ENCODE results near the gene CSTF1. TPM values are rescaled to one million over a fixed set of nuclear protein-coding genes. Genes with fewer than 3 reads are reported as not detected.

Gene CSTF1
- total RNA-seq, 1 donor from 2014 or later = 46.8 TPM

DNA sequence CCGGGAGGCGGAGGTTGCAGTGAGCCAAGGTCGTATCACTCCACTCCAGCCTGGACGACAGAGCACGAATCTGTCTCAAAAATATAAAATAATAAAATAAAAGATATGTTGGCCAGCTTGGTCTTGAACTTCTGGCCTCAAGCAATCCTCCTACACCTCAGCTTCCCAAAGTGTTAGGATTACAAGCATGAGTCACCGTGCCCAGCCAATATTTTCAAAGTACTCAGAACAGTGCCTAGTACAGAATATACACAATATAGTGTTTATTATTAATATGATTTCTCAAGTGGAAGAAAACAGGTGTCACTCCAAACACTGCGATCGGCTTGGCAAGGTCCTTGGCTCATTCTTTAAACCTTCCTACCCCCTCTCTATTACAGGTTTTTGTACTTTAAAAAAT, 30.5 kb upstream of the CSTF1 start:
- Mint-ChIP-seq H3K36me3 (ENCODE audit: insufficient read depth) (peaks cover 12% of the 10 kb centered on the region), H3K27me3 (no peaks in the 10 kb centered on the region), H3K27ac (no peak overlapping the region), H3K4me1 (ENCODE audit: low read depth) (peaks cover 12% of the 10 kb centered on the region), H3K9me3 (ENCODE audit: low read depth) (no peaks in the 10 kb centered on the region), H3K4me3 (ENCODE audit: low read depth) (no peak overlapping the region)
- TF ChIP-seq, protein P1, sequence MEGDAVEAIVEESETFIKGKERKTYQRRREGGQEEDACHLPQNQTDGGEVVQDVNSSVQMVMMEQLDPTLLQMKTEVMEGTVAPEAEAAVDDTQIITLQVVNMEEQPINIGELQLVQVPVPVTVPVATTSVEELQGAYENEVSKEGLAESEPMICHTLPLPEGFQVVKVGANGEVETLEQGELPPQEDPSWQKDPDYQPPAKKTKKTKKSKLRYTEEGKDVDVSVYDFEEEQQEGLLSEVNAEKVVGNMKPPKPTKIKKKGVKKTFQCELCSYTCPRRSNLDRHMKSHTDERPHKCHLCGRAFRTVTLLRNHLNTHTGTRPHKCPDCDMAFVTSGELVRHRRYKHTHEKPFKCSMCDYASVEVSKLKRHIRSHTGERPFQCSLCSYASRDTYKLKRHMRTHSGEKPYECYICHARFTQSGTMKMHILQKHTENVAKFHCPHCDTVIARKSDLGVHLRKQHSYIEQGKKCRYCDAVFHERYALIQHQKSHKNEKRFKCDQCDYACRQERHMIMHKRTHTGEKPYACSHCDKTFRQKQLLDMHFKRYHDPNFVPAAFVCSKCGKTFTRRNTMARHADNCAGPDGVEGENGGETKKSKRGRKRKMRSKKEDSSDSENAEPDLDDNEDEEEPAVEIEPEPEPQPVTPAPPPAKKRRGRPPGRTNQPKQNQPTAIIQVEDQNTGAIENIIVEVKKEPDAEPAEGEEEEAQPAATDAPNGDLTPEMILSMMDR (IDR thresholded peaks at IDR 0.05; ENCODE audit: unreplicated experiment) = no peak
- DNase-seq (ENCODE audit: low spot score, unreplicated experiment) = no peak

GRCh38 chr20:56362833-56363413, 29.5 kb upstream of the CSTF1 start:
- peaks cover 12% of the 10 kb centered on the region for H3K4me1 Mint-ChIP-seq (ENCODE audit: low read depth)
- H3K4me3 Mint-ChIP-seq (ENCODE audit: low read depth) = no peak overlapping the region
- H3K27me3 Mint-ChIP-seq = no peaks in the 10 kb centered on the region
- no peak overlapping the region for H3K27ac Mint-ChIP-seq
- H3K36me3 Mint-ChIP-seq (ENCODE audit: insufficient read depth) = peaks cover 12% of the 10 kb centered on the region
- no peaks in the 10 kb centered on the region for H3K9me3 Mint-ChIP-seq (ENCODE audit: low read depth)
- DNase-seq (ENCODE audit: low spot score, unreplicated experiment) = no peak
- TF ChIP-seq, protein P1 (IDR thresholded peaks at IDR 0.05; ENCODE audit: unreplicated experiment) = no peak

DNA sequence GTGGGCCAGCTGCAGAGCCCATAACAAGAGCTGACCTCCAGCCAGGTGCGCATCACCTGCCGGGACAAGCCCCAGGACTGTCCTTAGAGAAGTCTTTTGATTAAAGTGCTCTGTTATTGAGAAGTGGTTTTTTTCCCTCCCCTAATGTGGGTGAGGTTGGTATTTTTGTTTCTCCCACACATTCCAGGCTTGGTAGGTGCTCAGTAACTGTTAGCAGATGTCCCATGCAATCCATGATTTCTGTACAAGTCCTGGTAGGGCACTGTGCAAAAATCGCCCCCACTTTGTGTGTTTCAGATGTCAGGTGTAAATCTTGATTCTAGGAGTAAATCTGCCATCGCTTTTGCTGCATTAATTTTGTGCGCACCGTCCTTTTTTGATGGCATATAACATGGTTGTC, 29.0 kb upstream of the CSTF1 start:
- H3K4me1 Mint-ChIP-seq (ENCODE audit: low read depth) = peaks cover 12% of the 10 kb centered on the region
- no peaks in the 10 kb centered on the region for H3K27me3 Mint-ChIP-seq
- no peak overlapping the region for H3K4me3 Mint-ChIP-seq (ENCODE audit: low read depth)
- peaks cover 12% of the 10 kb centered on the region for H3K36me3 Mint-ChIP-seq (ENCODE audit: insufficient read depth)
- no peak for DNase-seq (ENCODE audit: low spot score, unreplicated experiment)
- no peaks in the 10 kb centered on the region for H3K9me3 Mint-ChIP-seq (ENCODE audit: low read depth)
- no peak overlapping the region for H3K27ac Mint-ChIP-seq
- TF ChIP-seq, protein P1 (IDR thresholded peaks at IDR 0.05; ENCODE audit: unreplicated experiment) = no peak

GRCh38 chr20:56368351-56369134, 23.9 kb upstream of the CSTF1 start:
- DNase-seq (ENCODE audit: low spot score, unreplicated experiment) = no peak
- H3K36me3 Mint-ChIP-seq (ENCODE audit: insufficient read depth) = peaks cover 16% of the 10 kb centered on the region
- H3K4me1 Mint-ChIP-seq (ENCODE audit: low read depth) = no peaks in the 10 kb centered on the region
- H3K9me3 Mint-ChIP-seq (ENCODE audit: low read depth) = no peaks in the 10 kb centered on the region
- H3K4me3 Mint-ChIP-seq (ENCODE audit: low read depth) = no peak overlapping the region
- H3K27me3 Mint-ChIP-seq = no peaks in the 10 kb centered on the region
- TF ChIP-seq, protein P1 (IDR thresholded peaks at IDR 0.05; ENCODE audit: unreplicated experiment) = no peak
- peak overlapping the region; percentile 51 for H3K27ac Mint-ChIP-seq

- no peaks in the 10 kb centered on the region for H3K4me1 Mint-ChIP-seq (ENCODE audit: low read depth)
- TF ChIP-seq, protein P1 (IDR thresholded peaks at IDR 0.05; ENCODE audit: unreplicated experiment) = no peak
- no peak overlapping the region for H3K4me3 Mint-ChIP-seq (ENCODE audit: low read depth)
- no peaks in the 10 kb centered on the region for H3K27me3 Mint-ChIP-seq
- H3K27ac Mint-ChIP-seq = no peak overlapping the region
- no peaks in the 10 kb centered on the region for H3K9me3 Mint-ChIP-seq (ENCODE audit: low read depth)
- H3K36me3 Mint-ChIP-seq (ENCODE audit: insufficient read depth) = peaks cover 16% of the 10 kb centered on the region
- no peak for DNase-seq (ENCODE audit: low spot score, unreplicated experiment)
Observed at GRCh38 chr20:56369179-56369578, 23.3 kb upstream of the CSTF1 start.
